Measurements from ENCODE around the gene CLGN.
"Not testable (repeated sequence)": the region's sequence is repeated elsewhere in the genome, so short reads cannot be mapped to it uniquely, and the experiment has no call there.

Gene CLGN, protein sequence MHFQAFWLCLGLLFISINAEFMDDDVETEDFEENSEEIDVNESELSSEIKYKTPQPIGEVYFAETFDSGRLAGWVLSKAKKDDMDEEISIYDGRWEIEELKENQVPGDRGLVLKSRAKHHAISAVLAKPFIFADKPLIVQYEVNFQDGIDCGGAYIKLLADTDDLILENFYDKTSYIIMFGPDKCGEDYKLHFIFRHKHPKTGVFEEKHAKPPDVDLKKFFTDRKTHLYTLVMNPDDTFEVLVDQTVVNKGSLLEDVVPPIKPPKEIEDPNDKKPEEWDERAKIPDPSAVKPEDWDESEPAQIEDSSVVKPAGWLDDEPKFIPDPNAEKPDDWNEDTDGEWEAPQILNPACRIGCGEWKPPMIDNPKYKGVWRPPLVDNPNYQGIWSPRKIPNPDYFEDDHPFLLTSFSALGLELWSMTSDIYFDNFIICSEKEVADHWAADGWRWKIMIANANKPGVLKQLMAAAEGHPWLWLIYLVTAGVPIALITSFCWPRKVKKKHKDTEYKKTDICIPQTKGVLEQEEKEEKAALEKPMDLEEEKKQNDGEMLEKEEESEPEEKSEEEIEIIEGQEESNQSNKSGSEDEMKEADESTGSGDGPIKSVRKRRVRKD
- total RNA-seq, result 0 to 1.0 (median 0) reads per million in 9 experiments

DNA sequence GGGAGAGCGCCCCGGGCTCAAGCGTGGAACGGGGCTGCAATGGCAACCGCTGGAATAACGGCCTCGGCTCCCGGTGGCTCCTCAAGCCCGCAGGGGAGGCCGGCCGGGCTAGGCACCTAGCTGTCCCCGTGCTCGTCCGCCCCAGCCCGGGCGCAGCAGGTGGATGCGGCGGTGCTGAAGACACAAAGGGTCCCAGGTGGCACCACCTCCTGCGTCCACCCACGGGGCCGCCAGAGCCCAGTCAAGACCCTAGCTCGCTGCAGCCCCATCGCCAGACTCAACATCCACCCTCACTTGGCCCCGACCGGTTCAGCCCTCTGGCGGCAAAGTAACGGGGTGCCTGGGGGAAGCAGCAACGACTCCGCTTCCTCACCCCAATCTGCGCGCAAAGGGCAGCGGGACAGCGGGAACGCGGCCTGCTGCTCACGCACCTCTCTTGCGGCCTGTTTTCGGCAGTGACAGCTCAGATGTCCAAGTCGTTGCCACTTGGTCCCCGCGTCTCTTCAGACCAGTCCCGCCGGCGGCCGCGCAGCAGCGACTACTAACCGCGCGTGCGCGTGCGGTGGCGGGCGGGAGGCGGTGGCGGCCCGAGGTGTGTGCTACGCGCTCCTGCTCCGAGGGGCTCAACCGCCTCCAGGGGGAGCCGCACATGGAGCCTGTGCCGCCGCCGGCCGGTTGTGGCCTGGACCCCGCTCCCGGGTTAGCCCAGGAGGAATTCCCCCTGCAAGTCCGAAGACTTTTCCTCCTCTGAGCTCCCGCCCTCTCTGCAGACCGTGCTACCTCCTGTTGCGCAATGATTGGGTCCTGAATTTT is at the start of gene CLGN:
TSS of gene CLGN (minus strand) at position 543 of the 813 bp plus-strand sequence. CDS start 14,570 bp downstream, outside the sequence.
- peaks cover 3 to 5% of the 10 kb centered on the region in 2 donors for H3K4me1 Mint-ChIP-seq (ENCODE audit: low read depth in 2 of 2)
- peak; percentile 63 for ATAC-seq (replicated peaks)
- H3K9me3 Mint-ChIP-seq, result no peaks in the 10 kb centered on the region
- peaks cover 59 to 85% of the 10 kb centered on the region in 2 donors for H3K27me3 Mint-ChIP-seq
- DNase-seq, result peak; percentile 1 to 5 (median 4)
- H3K4me3 Mint-ChIP-seq, result peak within 1 kb of the TSS; percentile 76 to 78
- H3K36me3 Mint-ChIP-seq (ENCODE audit: insufficient read depth), result no peaks in the 10 kb centered on the region
- H3K27ac Mint-ChIP-seq, result no peak within 1 kb of the TSS

- Mint-ChIP-seq H3K36me3 (ENCODE audit: insufficient read depth) (no peaks in the 10 kb centered on the region), H3K9me3 (no peaks in the 10 kb centered on the region), H3K4me3 (no peak overlapping the region), H3K27me3 (peaks cover 21 to 37% of the 10 kb centered on the region in 2 donors), H3K27ac (no peak overlapping the region), H3K4me1 (ENCODE audit: low read depth in 2 of 2) (no peaks in the 10 kb centered on the region)
- ATAC-seq (replicated peaks) (no peak), DNase-seq (no peak)
Measured at GRCh38 chr4:140472156-140472555, 44.7 kb upstream of the CLGN start.

DNA sequence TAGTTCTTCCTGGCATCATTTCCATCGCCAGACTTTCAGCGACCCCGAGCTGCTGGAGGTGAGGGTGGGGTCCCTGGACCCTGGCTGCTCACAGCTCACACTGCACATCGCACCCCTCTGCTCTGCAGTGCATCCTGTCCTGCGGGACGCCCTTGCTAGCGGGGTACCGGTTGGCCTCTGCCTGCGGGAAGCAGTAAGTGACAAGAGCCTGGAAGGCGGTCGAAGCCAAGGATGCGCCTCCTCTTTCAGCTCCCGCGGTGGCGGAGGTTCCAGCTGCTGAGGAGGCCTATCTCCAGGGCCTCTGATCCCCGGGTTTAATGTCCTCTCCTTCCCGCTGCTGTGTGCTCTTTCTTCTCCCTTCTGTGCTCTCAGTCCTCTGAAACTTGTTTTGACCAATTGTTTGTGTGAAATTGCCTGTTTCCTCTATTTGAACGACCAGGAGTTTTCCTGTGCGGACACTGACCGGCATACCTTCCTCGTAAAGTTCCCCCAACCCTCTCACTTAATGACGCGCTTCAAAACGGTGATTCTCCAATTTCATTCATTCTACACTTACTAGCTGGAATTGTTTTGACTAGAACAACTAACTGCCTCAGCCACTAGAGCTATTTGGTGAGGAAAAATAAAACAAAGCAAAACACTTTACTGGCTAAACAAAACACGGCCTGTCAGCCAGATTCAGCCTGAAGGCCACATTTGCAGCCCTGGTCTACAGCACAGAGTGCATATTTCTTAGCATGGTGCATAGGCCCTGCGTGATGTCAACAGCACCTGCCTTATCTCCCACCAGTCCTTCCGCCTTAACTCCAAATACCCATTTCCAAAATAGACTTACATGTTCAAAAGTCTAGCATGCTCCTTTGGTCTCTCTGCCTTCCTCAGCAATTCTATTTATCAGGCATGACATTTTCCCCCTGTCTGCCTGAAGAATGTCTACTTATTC is 42.6 kb upstream of the CLGN start:
- no peak overlapping the region for H3K27ac Mint-ChIP-seq
- no peaks in the 10 kb centered on the region for H3K36me3 Mint-ChIP-seq (ENCODE audit: insufficient read depth)
- no peaks in the 10 kb centered on the region for H3K4me1 Mint-ChIP-seq (ENCODE audit: low read depth in 2 of 2)
- no peaks in the 10 kb centered on the region for H3K9me3 Mint-ChIP-seq
- ATAC-seq (replicated peaks), result no peak
- no peak for DNase-seq
- no peak overlapping the region for H3K4me3 Mint-ChIP-seq
- H3K27me3 Mint-ChIP-seq, result peaks cover 26 to 29% of the 10 kb centered on the region in 2 donors

- Mint-ChIP-seq H3K4me1 (ENCODE audit: low read depth in 2 of 2) (no peaks in the 10 kb centered on the region), H3K9me3 (no peaks in the 10 kb centered on the region), H3K27ac (no peak overlapping the region), H3K27me3 (peaks cover 30% of the 10 kb centered on the region in 2 donors), H3K36me3 (ENCODE audit: insufficient read depth) (no peaks in the 10 kb centered on the region), H3K4me3 (no peak overlapping the region)
- ATAC-seq (replicated peaks) (no peak), DNase-seq (no peak)
Measured at GRCh38 chr4:140466146-140466545, 38.7 kb upstream of the CLGN start.

DNA sequence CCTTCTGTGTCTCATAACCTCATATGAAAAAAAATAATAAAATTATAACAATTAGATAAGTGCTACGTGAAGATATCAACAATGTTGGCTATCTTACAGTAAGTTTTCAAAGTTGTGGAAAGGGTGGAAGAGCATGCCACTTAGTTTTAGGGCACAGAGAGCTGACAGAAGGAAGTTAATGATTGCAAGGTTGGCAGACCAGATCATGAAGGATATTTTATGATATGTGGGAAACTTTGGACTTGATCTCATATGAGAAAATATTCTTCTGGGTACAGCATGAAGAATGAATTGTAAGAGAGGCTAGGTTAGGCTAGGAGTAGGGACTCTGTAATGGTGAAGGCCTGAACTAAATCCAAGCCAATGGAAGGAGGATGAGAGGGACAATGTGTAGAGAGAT is 36.2 kb upstream of the CLGN start:
- Mint-ChIP-seq H3K9me3 (no peaks in the 10 kb centered on the region), H3K4me1 (ENCODE audit: low read depth in 2 of 2) (no peaks in the 10 kb centered on the region), H3K27me3 (peaks cover 16 to 24% of the 10 kb centered on the region in 2 donors), H3K27ac (no peak overlapping the region), H3K36me3 (ENCODE audit: insufficient read depth) (no peaks in the 10 kb centered on the region), H3K4me3 (no peak overlapping the region)
- DNase-seq (no peak), ATAC-seq (replicated peaks) (no peak)

- H3K9me3 Mint-ChIP-seq, result no peaks in the 10 kb centered on the region
- no peak overlapping the region for H3K27ac Mint-ChIP-seq
- no peaks in the 10 kb centered on the region for H3K4me1 Mint-ChIP-seq (ENCODE audit: low read depth in 2 of 2)
- DNase-seq (no peak), ATAC-seq (replicated peaks) (no peak)
- H3K27me3 Mint-ChIP-seq, result peaks cover 16 to 24% of the 10 kb centered on the region in 2 donors
- H3K4me3 Mint-ChIP-seq, result no peak overlapping the region
- H3K36me3 Mint-ChIP-seq (ENCODE audit: insufficient read depth), result no peaks in the 10 kb centered on the region
Measured at GRCh38 chr4:140463182-140463581, 35.7 kb upstream of the CLGN start.

- peaks cover 43 to 54% of the 10 kb centered on the region in 2 donors for H3K27me3 Mint-ChIP-seq
- H3K4me1 Mint-ChIP-seq (ENCODE audit: low read depth in 2 of 2), result no peaks in the 10 kb centered on the region
- H3K27ac Mint-ChIP-seq, result no peak overlapping the region
- no peak for ATAC-seq (replicated peaks)
- peaks cover 3% of the 10 kb centered on the region for H3K36me3 Mint-ChIP-seq (ENCODE audit: insufficient read depth)
- no peak overlapping the region for H3K4me3 Mint-ChIP-seq
- no peaks in the 10 kb centered on the region for H3K9me3 Mint-ChIP-seq
- no peak for DNase-seq
Measured at GRCh38 chr4:140450352-140450751, 22.9 kb upstream of the CLGN start.

GRCh38 chr4:140448830-140449229 is 21.4 kb upstream of the CLGN start:
- Mint-ChIP-seq H3K4me1 (ENCODE audit: low read depth in 2 of 2) (no peaks in the 10 kb centered on the region), H3K9me3 (no peaks in the 10 kb centered on the region), H3K36me3 (ENCODE audit: insufficient read depth) (peaks cover 3% of the 10 kb centered on the region), H3K4me3 (no peak overlapping the region), H3K27me3 (peaks cover 37 to 48% of the 10 kb centered on the region in 2 donors), H3K27ac (no peak overlapping the region)
- DNase-seq (no peak), ATAC-seq (replicated peaks) (no peak)

GRCh38 chr4:140448162-140448561 is 20.7 kb upstream of the CLGN start:
- no peak overlapping the region for H3K27ac Mint-ChIP-seq
- no peaks in the 10 kb centered on the region for H3K9me3 Mint-ChIP-seq
- peaks cover 32 to 44% of the 10 kb centered on the region in 2 donors for H3K27me3 Mint-ChIP-seq
- no peak overlapping the region for H3K4me3 Mint-ChIP-seq
- H3K36me3 Mint-ChIP-seq (ENCODE audit: insufficient read depth), result no peaks in the 10 kb centered on the region
- no peak for ATAC-seq (replicated peaks)
- no peaks in the 10 kb centered on the region for H3K4me1 Mint-ChIP-seq (ENCODE audit: low read depth in 2 of 2)
- DNase-seq, result no peak

GRCh38 chr4:140444347-140444746 is 16.9 kb upstream of the CLGN start:
- H3K36me3 Mint-ChIP-seq (ENCODE audit: insufficient read depth); ATAC-seq (replicated peaks); DNase-seq; H3K4me3 Mint-ChIP-seq; H3K4me1 Mint-ChIP-seq (ENCODE audit: low read depth in 2 of 2); H3K27ac Mint-ChIP-seq; H3K9me3 Mint-ChIP-seq: not testable (repeated sequence)
- peaks cover 25 to 37% of the 10 kb centered on the region in 2 donors for H3K27me3 Mint-ChIP-seq

- Mint-ChIP-seq H3K27me3 (peaks cover 0 to 12% of the 10 kb centered on the region in 2 donors), H3K4me3 (no peak overlapping the region), H3K9me3 (no peaks in the 10 kb centered on the region), H3K36me3 (ENCODE audit: insufficient read depth) (no peaks in the 10 kb centered on the region), H3K4me1 (ENCODE audit: low read depth in 2 of 2) (no peaks in the 10 kb centered on the region), H3K27ac (no peak overlapping the region)
- DNase-seq (no peak), ATAC-seq (replicated peaks) (no peak)
Measured at GRCh38 chr4:140439644-140440142, 12.2 kb upstream of the CLGN start.

GRCh38 chr4:140427919-140428471 is 547 bp upstream of the CLGN start:
- DNase-seq (no peak), ATAC-seq (replicated peaks) (no peak)
- Mint-ChIP-seq H3K4me3 (peak overlapping the region; percentile 76 to 78), H3K27ac (no peak overlapping the region), H3K36me3 (ENCODE audit: insufficient read depth) (no peaks in the 10 kb centered on the region), H3K4me1 (ENCODE audit: low read depth in 2 of 2) (peaks cover 3 to 5% of the 10 kb centered on the region in 2 donors), H3K27me3 (peaks cover 63 to 83% of the 10 kb centered on the region in 2 donors), H3K9me3 (no peaks in the 10 kb centered on the region)
